ENCODE results near the gene CD300LB. TPM values are rescaled to one million over a fixed set of nuclear protein-coding genes. Genes with fewer than 3 reads are reported as not detected.

The CD300LB gene
- total and polyA plus RNA-seq, 12 donors: 0.14 to 1.7 (median 0.25) TPM; not detected in 5

- Histone ChIP-seq H3K4me1 (peaks cover 0 to 63% (median 0%) of the 10 kb centered on the region in 9 donors), H3K9me3 (peaks cover 0 to 9% (median 0%) of the 10 kb centered on the region in 11 donors), H3K27me3 (peaks cover 0 to 28% (median 0%) of the 10 kb centered on the region in 7 donors), H3K4me3 (no peak overlapping the region), H3K36me3 (no peaks in the 10 kb centered on the region), H3K27ac (no peak overlapping the region)
- intact Hi-C loops (cut with DNase I): no loop called here
- DNase-seq: no peak
- TF ChIP-seq CTCF (IDR thresholded peaks at IDR 0.05): no peak
- 83 to 94% methylated on average over 1 of the region's 1 CpG for WGBS, 2 donors
- ATAC-seq: no peak
Measured at GRCh38 chr17:74525465-74525725, 5.9 kb downstream of the CD300LB start.

- 80 to 81% methylated on average over 11 of the region's 11 CpGs for WGBS, 2 donors
- Histone ChIP-seq H3K4me1 (peaks cover 0 to 67% (median 0%) of the 10 kb centered on the region in 9 donors), H3K27ac (peak overlapping the region in 1 of 10 donors; percentile 58), H3K4me3 (no peak overlapping the region), H3K36me3 (no peaks in the 10 kb centered on the region), H3K27me3 (peaks cover 0 to 28% (median 0%) of the 10 kb centered on the region in 7 donors), H3K9me3 (peaks cover 0 to 9% (median 0%) of the 10 kb centered on the region in 11 donors)
- no peak for DNase-seq
- no peak for ATAC-seq
- intact Hi-C loops (cut with DNase I): no loop called here
- TF ChIP-seq CTCF (IDR thresholded peaks at IDR 0.05): no peak
Measured at GRCh38 chr17:74524653-74525464, 6.4 kb downstream of the CD300LB start.

GRCh38 chr17:74523308-74523707 lies 8.0 kb downstream of the CD300LB start:
- no peak for TF ChIP-seq CTCF (IDR thresholded peaks at IDR 0.05)
- H3K4me1 ChIP-seq: peaks cover 0 to 64% (median 0%) of the 10 kb centered on the region in 9 donors
- WGBS, 2 donors: 80 to 83% methylated on average over 3 of the region's 3 CpGs
- peaks cover 0 to 9% (median 0%) of the 10 kb centered on the region in 11 donors for H3K9me3 ChIP-seq
- intact Hi-C loops (cut with DNase I): no loop called here
- peaks cover 0 to 24% (median 0%) of the 10 kb centered on the region in 7 donors for H3K27me3 ChIP-seq
- no peaks in the 10 kb centered on the region for H3K36me3 ChIP-seq
- H3K4me3 ChIP-seq: no peak overlapping the region
- no peak overlapping the region for H3K27ac ChIP-seq
- no peak for DNase-seq
- ATAC-seq: no peak

GRCh38 chr17:74522381-74523105 lies 8.7 kb downstream of the CD300LB start:
- intact Hi-C loops (cut with DNase I): no loop called here
- H3K4me3 ChIP-seq: peak overlapping the region in 1 of 10 donors; percentile 20
- peak overlapping the region in 2 of 10 donors; percentile 73 to 95 for H3K27ac ChIP-seq
- peaks cover 0 to 24% (median 0%) of the 10 kb centered on the region in 7 donors for H3K27me3 ChIP-seq
- ATAC-seq: no peak
- H3K36me3 ChIP-seq: no peaks in the 10 kb centered on the region
- peaks cover 0 to 9% (median 0%) of the 10 kb centered on the region in 11 donors for H3K9me3 ChIP-seq
- H3K4me1 ChIP-seq: peaks cover 0 to 56% (median 0%) of the 10 kb centered on the region in 9 donors
- no peak for TF ChIP-seq CTCF (IDR thresholded peaks at IDR 0.05)
- no peak for DNase-seq
- 82 to 84% methylated on average over 10 of the region's 10 CpGs for WGBS, 2 donors
